Measurements from ENCODE around the gene SH3GL2. TPM values are rescaled to one million over a fixed set of nuclear protein-coding genes. Genes with fewer than 3 reads are reported as not detected.
A peak's percentile ranks its signal among the peaks of the same experiment; 100 is the strongest.

Gene SH3GL2
- total and polyA plus RNA-seq, 2 donors (not counting 3 experiments of a cell fraction or from before 2014, with no cell fraction given): 0.12 TPM; not detected in 1

DNA sequence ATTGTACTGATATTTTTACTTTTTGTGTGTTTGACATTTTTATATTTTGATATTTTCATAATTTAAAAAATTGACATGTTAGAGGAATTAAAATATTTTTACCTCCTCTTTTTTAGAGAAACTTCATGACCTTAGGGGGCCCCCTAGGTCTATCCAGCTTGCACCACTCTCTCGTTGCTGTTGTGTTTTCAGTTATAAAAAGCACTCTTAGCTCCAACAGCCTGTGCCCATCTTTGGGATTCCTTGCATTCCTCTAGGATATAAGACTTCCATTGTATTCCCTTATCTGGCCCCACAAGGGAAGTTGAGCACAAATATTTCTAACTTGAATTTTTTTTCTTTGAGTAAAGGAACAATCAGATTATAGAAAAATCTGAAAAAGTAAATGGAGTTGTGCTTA is 245.3 kb downstream of the SH3GL2 start:
- peak; percentile 7 for DNase-seq (ENCODE audit: low read depth, low spot score)
- Histone ChIP-seq H3K9me1 (replicated peaks; ENCODE audit: control insufficient read depth, extremely low read depth, insufficient read depth, low read length) (no peaks in the 10 kb centered on the region), H3K36me3 (ENCODE audit: control insufficient read depth in 2 of 2, extremely low read depth in 1 of 2, insufficient read depth in 2 of 2, low read length in 2 of 2) (no peaks in the 10 kb centered on the region), H3K79me2 (ENCODE audit: control insufficient read depth, insufficient read depth, low read length) (no peaks in the 10 kb centered on the region), H2AFZ (ENCODE audit: low read depth, low read length) (no peak overlapping the region), H3K4me2 (ENCODE audit: insufficient read depth, low read length) (no peak overlapping the region), H3K9ac (replicated peaks; ENCODE audit: extremely low read depth, insufficient read depth, low read length) (no peak overlapping the region), H3K9me3 (replicated peaks; ENCODE audit: control insufficient read depth, insufficient read depth, low read length) (no peaks in the 10 kb centered on the region), H3K27ac (ENCODE audit: insufficient read depth, low read depth, low read length) (no peak overlapping the region), H3K27me3 (ENCODE audit: control insufficient read depth in 2 of 2, insufficient read depth in 2 of 2, low read length in 2 of 2) (no peaks in the 10 kb centered on the region), H3K4me1 (ENCODE audit: control insufficient read depth, extremely low read depth, insufficient read depth, low read length) (no peaks in the 10 kb centered on the region), H4K20me1 (replicated peaks; ENCODE audit: control insufficient read depth, extremely low read depth, insufficient read depth, low read length) (no peaks in the 10 kb centered on the region), H3K4me3 (replicated peaks in 1 of 3; ENCODE audit: insufficient read depth in 1 of 3, low read depth in 1 of 3, low read length in 3 of 3) (no peak overlapping the region)
- TF ChIP-seq GATA2 (IDR thresholded peaks at IDR 0.05; ENCODE audit: insufficient read depth, insufficient read length, low read depth, low read length) (no peak), EZH2 (IDR thresholded peaks at IDR 0.05; ENCODE audit: borderline replicate concordance, low read depth, low read length, severe bottlenecking) (no peak), MYC (IDR thresholded peaks at IDR 0.05; ENCODE audit: low read depth, low read length) (no peak), JUN (IDR thresholded peaks at IDR 0.05; ENCODE audit: borderline replicate concordance, insufficient read depth, insufficient read length, low read depth) (no peak), POLR2A (IDR thresholded peaks at IDR 0.05; ENCODE audit: low read depth, low read length) (no peak), POLR2AphosphoS5 (IDR thresholded peaks at IDR 0.05; ENCODE audit: insufficient read depth, low read depth, low read length) (no peak)
- TF ChIP-seq, protein P1, sequence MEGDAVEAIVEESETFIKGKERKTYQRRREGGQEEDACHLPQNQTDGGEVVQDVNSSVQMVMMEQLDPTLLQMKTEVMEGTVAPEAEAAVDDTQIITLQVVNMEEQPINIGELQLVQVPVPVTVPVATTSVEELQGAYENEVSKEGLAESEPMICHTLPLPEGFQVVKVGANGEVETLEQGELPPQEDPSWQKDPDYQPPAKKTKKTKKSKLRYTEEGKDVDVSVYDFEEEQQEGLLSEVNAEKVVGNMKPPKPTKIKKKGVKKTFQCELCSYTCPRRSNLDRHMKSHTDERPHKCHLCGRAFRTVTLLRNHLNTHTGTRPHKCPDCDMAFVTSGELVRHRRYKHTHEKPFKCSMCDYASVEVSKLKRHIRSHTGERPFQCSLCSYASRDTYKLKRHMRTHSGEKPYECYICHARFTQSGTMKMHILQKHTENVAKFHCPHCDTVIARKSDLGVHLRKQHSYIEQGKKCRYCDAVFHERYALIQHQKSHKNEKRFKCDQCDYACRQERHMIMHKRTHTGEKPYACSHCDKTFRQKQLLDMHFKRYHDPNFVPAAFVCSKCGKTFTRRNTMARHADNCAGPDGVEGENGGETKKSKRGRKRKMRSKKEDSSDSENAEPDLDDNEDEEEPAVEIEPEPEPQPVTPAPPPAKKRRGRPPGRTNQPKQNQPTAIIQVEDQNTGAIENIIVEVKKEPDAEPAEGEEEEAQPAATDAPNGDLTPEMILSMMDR (IDR thresholded peaks at IDR 0.05; ENCODE audit: extremely low read depth in 1 of 2, insufficient read depth in 1 of 2, low read depth in 1 of 2, low read length in 2 of 2): no peak
- dilution Hi-C loops (cut with MboI; ENCODE audit: extremely low pct_ligation_motif_present, low sequenced_read_pairs): no loop called here
- ChIA-PET CTCF (interaction anchor here (0.6 kb wide), 1 partner anchor 13 kb away, joined by 3 read pairs; no protein-coding TSS in a partner anchor), POLR2A (no interaction called here)
- no peak for FAIRE-seq
- intact Hi-C loops (cut with micrococcal nuclease): no loop called here
- BruUV-seq (replicated peaks): no TSS peak
